Mesodermal cell (in vitro differentiated cells): ENCODE data around the gene MRPS7.

Source experiments
- H3K27ac ChIP-seq: 2 replicates; pipeline ENCODE4 v1.7.0; 2013; ENCODE audit warnings: mild to moderate bottlenecking, low read depth, low read length, moderate library complexity; ENCODE audit not compliant: severe bottlenecking
- H3K36me3 ChIP-seq: 2 replicates; pipeline ENCODE4 v1.7.1; 2013; ENCODE audit warnings: mild to moderate bottlenecking, low read length, moderate library complexity; ENCODE audit not compliant: control insufficient read depth, insufficient read depth
- H3K4me1 ChIP-seq: one replicate; pipeline ENCODE4 v1.7.1; 2013; ENCODE audit warnings: mild to moderate bottlenecking, low read length; ENCODE audit not compliant: insufficient read depth, control insufficient read depth, poor library complexity, severe bottlenecking
- H3K4me3 ChIP-seq: 2 replicates; pipeline ENCODE4 v1.7.0; 2013; ENCODE audit warnings: low read length, control low read depth, mild to moderate bottlenecking; ENCODE audit not compliant: insufficient read depth, poor library complexity, severe bottlenecking; ENCODE audit errors: extremely low read depth
- H3K9me3 ChIP-seq: 2 replicates; pipeline ENCODE4 v1.7.1; 2013; ENCODE audit warnings: mild to moderate bottlenecking, low read length, moderate library complexity; ENCODE audit not compliant: control insufficient read depth
- WGBS, 2 experiments: methylation state at CpG; one replicate each; pipeline ENCODE4 v1.1.5; 2013; ENCODE audit warnings: missing lambda C conversion rate in 2 of 2; ENCODE audit not compliant: insufficient coverage in 2 of 2; 5-methylcytosine and 5-hydroxymethylcytosine counted together

The MRPS7 gene

DNA sequence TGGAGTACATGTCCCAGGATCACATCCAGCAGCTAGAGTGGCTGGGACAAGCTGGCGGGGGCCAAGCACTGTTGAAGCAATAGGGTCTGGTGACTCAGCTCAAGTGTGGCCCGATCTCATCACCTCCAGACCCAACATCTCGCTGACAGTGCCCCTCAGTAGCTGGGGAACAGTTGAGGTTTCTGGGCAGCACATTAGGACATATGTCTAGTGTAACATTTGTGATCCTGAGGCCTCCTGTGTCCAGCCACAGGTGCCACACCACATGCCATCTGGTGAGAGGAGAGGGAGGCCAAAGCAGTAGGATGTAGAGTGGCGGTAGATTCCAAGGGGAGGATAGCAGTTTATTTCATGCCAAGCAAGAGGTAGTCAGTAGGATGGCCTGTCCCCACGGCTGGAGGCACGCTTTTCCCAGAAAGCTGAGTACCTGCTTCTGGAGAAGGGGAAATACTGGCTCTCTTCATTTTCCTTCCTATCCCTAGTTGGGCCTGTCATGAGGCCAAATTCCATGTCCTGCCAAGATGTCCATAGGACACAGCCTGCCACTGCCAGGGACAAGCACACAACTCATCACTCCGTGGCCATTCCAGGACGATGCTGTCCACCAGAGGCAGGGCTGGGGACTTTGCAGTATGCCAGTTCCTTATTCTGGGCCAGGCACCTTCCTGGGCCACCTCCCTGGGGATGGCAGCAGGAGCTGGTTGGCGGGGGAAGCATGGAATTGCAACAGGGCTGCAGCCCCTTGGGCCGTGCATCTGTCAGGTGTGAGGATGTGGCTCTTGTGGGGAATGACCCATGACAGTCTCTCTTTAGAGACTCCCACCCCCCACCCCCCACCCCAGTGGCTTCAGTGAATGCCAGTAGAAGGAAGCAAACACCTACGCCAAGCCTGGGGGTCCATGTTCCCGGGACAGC, 24.3 kb upstream of the MRPS7 start:
- Histone ChIP-seq H3K4me1 (peaks cover 5% of the 10 kb centered on the region), H3K27ac (no peak overlapping the region), H3K4me3 (no peak overlapping the region), H3K36me3 (peaks cover 91% of the 10 kb centered on the region), H3K9me3 (no peaks in the 10 kb centered on the region)
- 89 to 95% methylated on average over 8 of the region's 12 CpGs for WGBS, 2 experiments

GRCh38 chr17:75238020-75238580, 23.6 kb upstream of the MRPS7 start:
- Histone ChIP-seq H3K27ac (no peak overlapping the region), H3K9me3 (no peaks in the 10 kb centered on the region), H3K36me3 (peaks cover 90% of the 10 kb centered on the region), H3K4me3 (no peak overlapping the region), H3K4me1 (peaks cover 5% of the 10 kb centered on the region)
- 96 to 98% methylated on average over 10 to 11 of the region's 11 CpGs for WGBS, 2 experiments

GRCh38 chr17:75238684-75239191, 22.9 kb upstream of the MRPS7 start:
- H3K36me3 ChIP-seq = peaks cover 88% of the 10 kb centered on the region

DNA sequence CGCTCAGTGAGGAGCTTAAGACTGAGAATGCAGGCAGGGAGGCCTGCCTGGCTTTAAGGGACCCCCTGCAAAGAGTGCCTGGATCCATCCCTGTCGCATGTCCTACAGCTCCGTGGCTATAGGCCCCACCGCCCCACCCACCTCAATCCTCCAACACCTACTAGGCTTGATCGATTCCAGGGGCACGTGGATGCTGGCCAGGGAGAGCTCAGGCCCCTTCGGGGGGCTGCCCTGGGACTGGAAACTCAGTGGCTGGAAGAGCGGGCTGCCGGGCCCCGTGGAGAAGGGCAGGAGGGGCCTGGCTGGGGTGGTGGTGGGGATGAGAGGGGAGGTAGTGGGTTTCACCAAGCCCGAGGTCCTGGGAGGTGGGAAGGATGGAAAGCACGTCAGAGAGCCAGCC, 22.5 kb upstream of the MRPS7 start:
- no peak overlapping the region for H3K4me3 ChIP-seq
- peaks cover 5% of the 10 kb centered on the region for H3K4me1 ChIP-seq
- no peak overlapping the region for H3K27ac ChIP-seq
- H3K36me3 ChIP-seq = peaks cover 91% of the 10 kb centered on the region
- no peaks in the 10 kb centered on the region for H3K9me3 ChIP-seq
- WGBS, 2 experiments = 92 to 99% methylated on average over 6 to 8 of the region's 12 CpGs

More at GRCh38 chr17:75238684-75239191, 22.9 kb upstream of the MRPS7 start:
- Histone ChIP-seq H3K4me3 (no peak overlapping the region), H3K9me3 (no peaks in the 10 kb centered on the region), H3K4me1 (peaks cover 5% of the 10 kb centered on the region), H3K27ac (no peak overlapping the region)
- WGBS, 2 experiments = 82 to 83% methylated on average over 11 to 13 of the region's 13 CpGs

DNA sequence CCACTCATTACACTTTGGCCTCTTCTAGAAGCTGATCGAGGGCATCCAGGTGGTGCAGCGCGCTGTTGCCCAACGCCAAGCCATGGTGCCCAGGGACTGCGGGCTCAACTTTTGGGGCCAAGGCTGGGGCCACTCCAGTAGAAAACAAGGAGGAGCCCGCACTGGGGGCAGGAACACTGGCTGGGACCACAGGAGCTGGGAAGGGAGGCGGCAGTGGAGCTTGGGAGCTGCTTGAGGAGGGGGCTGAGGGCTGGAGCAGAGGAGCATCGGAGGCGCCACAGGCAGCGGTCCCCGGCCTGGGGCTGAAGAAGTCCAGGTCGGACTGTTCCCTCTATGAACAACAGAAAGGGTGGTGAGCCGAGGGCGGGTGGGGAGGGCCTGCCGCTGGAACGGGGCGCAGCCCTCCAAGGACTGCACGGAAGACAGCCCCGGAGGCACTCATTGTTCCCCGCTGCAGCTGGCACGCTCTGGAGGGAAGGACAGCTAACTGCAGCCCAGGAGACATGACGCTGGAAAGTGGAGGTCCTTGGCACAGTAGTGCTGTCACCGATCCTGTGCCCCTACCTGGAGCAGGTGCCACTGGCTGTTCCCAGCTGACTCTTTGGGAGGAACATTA, 21.8 kb upstream of the MRPS7 start:
- H3K9me3 ChIP-seq = no peaks in the 10 kb centered on the region
- WGBS, 2 experiments = 95 to 96% methylated on average over 19 to 23 of the region's 23 CpGs
- H3K4me1 ChIP-seq = peaks cover 5% of the 10 kb centered on the region
- no peak overlapping the region for H3K4me3 ChIP-seq
- peaks cover 91% of the 10 kb centered on the region for H3K36me3 ChIP-seq
- no peak overlapping the region for H3K27ac ChIP-seq

- peaks cover 5% of the 10 kb centered on the region for H3K4me1 ChIP-seq
- H3K27ac ChIP-seq = peak overlapping the region; percentile 5
- H3K36me3 ChIP-seq = peaks cover 91% of the 10 kb centered on the region
- WGBS, 2 experiments = 75 to 84% methylated on average over 16 to 21 of the region's 23 CpGs
- no peaks in the 10 kb centered on the region for H3K9me3 ChIP-seq
- H3K4me3 ChIP-seq = no peak overlapping the region
These were observed 21.1 kb upstream of the MRPS7 start for GRCh38 chr17:75240394-75241142.

- Histone ChIP-seq H3K4me3 (no peak overlapping the region), H3K36me3 (peaks cover 91% of the 10 kb centered on the region), H3K4me1 (peaks cover 5% of the 10 kb centered on the region), H3K27ac (peak overlapping the region; percentile 5), H3K9me3 (no peaks in the 10 kb centered on the region)
- WGBS, 2 experiments = 96 to 97% methylated on average over 6 to 7 of the region's 7 CpGs
These were observed 20.6 kb upstream of the MRPS7 start for GRCh38 chr17:75241143-75241430.

DNA sequence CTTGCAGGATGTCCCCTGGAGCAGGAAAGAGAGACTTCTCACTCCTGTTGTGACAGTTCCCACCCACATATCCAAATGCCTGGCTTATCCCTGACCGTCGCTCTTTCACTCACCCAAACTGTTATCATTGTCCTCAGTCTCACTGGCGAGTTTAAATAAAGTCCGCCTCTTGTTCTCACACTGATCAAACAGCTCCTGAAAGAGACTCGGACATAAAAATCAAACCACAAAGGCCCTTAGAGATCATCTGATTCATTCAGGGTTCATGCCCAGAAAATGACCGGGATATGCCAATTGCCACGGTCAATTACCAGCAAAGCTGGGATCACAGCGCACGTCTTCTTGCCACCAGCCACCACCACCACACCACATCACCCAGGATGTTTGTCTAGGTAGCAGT, 20.2 kb upstream of the MRPS7 start:
- H3K4me1 ChIP-seq = peaks cover 5% of the 10 kb centered on the region
- peaks cover 91% of the 10 kb centered on the region for H3K36me3 ChIP-seq
- no peaks in the 10 kb centered on the region for H3K9me3 ChIP-seq
- H3K27ac ChIP-seq = no peak overlapping the region
- 91 to 97% methylated on average over 5 to 7 of the region's 9 CpGs for WGBS, 2 experiments
- H3K4me3 ChIP-seq = no peak overlapping the region

DNA sequence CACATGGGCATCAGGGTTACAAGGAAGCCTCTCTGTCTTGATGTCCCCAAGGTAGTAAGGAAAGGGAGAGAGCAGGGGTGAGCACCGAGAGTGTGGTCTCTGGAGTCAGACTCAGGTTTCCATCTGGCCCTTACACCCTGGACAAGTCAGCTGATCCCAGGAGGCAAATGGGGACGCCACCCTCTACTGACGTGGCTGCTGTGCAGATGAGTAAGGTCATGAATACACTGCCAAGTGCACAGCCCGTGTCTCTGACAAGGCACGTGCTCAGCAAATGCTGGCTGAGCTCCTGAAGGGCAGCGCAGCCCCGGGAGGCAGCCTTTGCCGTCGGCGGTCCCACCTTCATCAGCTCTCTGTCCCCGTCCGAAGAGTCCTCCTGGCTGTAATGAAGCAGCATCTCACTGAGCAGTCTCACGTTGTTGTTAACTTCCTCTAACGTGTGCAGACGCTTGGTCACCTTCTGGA, 19.7 kb upstream of the MRPS7 start:
- peaks cover 87% of the 10 kb centered on the region for H3K36me3 ChIP-seq
- no peak overlapping the region for H3K4me3 ChIP-seq
- peaks cover 5% of the 10 kb centered on the region for H3K4me1 ChIP-seq
- H3K27ac ChIP-seq = no peak overlapping the region
- H3K9me3 ChIP-seq = no peaks in the 10 kb centered on the region
- 93 to 96% methylated on average over 15 of the region's 15 CpGs for WGBS, 2 experiments

DNA sequence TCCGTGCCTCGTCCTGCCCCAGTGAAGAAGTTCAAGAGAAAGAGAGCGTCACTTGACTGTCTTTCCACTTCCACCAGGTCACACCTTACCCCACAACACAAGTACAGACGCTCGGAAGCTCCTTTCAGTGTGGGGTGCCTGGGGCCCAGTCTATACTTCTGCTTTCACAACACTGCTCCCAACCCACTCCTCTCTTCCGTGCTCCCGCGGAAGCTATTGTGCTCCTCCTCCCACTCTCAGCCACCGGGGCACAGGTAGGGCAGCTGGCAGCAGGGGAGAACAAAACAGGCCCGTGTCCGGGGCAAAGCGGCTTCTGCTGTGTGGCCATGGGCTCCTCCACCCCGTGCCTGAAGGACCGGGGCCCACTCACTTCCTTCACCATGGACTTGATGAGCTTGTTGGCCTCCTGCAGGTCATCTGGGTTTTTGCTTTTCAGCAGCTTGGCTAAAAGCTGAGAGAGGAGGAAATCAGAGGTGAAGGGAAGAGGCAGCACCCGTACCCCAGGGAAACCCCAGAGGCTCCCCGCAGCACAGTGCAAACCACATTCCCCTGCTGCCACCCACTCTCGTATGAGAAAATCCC, 19.1 kb upstream of the MRPS7 start:
- peaks cover 5% of the 10 kb centered on the region for H3K4me1 ChIP-seq
- no peak overlapping the region for H3K4me3 ChIP-seq
- H3K36me3 ChIP-seq = peaks cover 86% of the 10 kb centered on the region
- no peak overlapping the region for H3K27ac ChIP-seq
- 95 to 96% methylated on average over 12 to 14 of the region's 17 CpGs for WGBS, 2 experiments
- H3K9me3 ChIP-seq = no peaks in the 10 kb centered on the region
